GM19395 (cell line): Measurements from ENCODE around the gene CHST8.
"Not testable (repeated sequence)": the region's sequence is repeated elsewhere in the genome, so short reads cannot be mapped to it uniquely, and the experiment has no call there.

Source experiments
- ATAC-seq: cut with Tn5 transposase; IDR thresholded peaks from one replicate; pipeline ENCODE4 v1.9.1; 2021; ENCODE audit warnings: mild to moderate bottlenecking, moderate library complexity; ENCODE audit not compliant: unreplicated experiment

Gene CHST8

GRCh38 chr19:33689138-33689746, 67.5 kb downstream of the CHST8 start:
- no peak for ATAC-seq

GRCh38 chr19:33689868-33690267, 68.1 kb downstream of the CHST8 start:
- no peak for ATAC-seq

GRCh38 chr19:33690378-33691029, 68.8 kb downstream of the CHST8 start:
- ATAC-seq, result no peak

GRCh38 chr19:33691030-33691427, 69.3 kb downstream of the CHST8 start:
- ATAC-seq, result no peak

- ATAC-seq, result no peak
Observed at GRCh38 chr19:33691736-33692135, 70.0 kb downstream of the CHST8 start.

GRCh38 chr19:33693678-33694077, 71.9 kb downstream of the CHST8 start:
- no peak for ATAC-seq

GRCh38 chr19:33695547-33695946, 73.8 kb downstream of the CHST8 start:
- not testable (repeated sequence) for ATAC-seq

- no peak for ATAC-seq
Observed at GRCh38 chr19:33697766-33698165, 76.0 kb downstream of the CHST8 start.

- ATAC-seq, result no peak
Observed at GRCh38 chr19:33698576-33699435, 77.1 kb downstream of the CHST8 start.

- ATAC-seq, result no peak
Observed at GRCh38 chr19:33699754-33700407, 78.1 kb downstream of the CHST8 start.

GRCh38 chr19:33700408-33701013, 78.8 kb downstream of the CHST8 start:
- no peak for ATAC-seq

- ATAC-seq, result no peak
Observed at GRCh38 chr19:33701565-33701964, 79.8 kb downstream of the CHST8 start.

- ATAC-seq, result no peak
Observed at GRCh38 chr19:33702606-33703437, 81.1 kb downstream of the CHST8 start.

- no peak for ATAC-seq
Observed at GRCh38 chr19:33703438-33703750, 81.6 kb downstream of the CHST8 start.

- ATAC-seq, result no peak
Observed at GRCh38 chr19:33703821-33704220, 82.1 kb downstream of the CHST8 start.

GRCh38 chr19:33704271-33704670, 82.5 kb downstream of the CHST8 start:
- ATAC-seq, result no peak

GRCh38 chr19:33705090-33705847, 83.5 kb downstream of the CHST8 start:
- no peak for ATAC-seq

- ATAC-seq, result no peak
Observed at GRCh38 chr19:33705860-33706259, 84.1 kb downstream of the CHST8 start.

- ATAC-seq, result no peak
Observed at GRCh38 chr19:33706631-33707030, 84.9 kb downstream of the CHST8 start.

GRCh38 chr19:33712268-33712667, 90.5 kb downstream of the CHST8 start:
- ATAC-seq, result no peak
